GM21360 (cell line): ENCODE measurements around the gene TMPRSS11E.
"Not testable (repeated sequence)": the region's sequence is repeated elsewhere in the genome, so short reads cannot be mapped to it uniquely, and the experiment has no call there.

Source experiments
- ATAC-seq: cut with Tn5 transposase; IDR thresholded peaks from one replicate; pipeline ENCODE4 v1.9.1; 2021; ENCODE audit warnings: mild to moderate bottlenecking, moderate library complexity; ENCODE audit not compliant: unreplicated experiment

The TMPRSS11E gene

GRCh38 chr4:68460085-68460484 is 12.8 kb downstream of the TMPRSS11E start:
- ATAC-seq = no peak

GRCh38 chr4:68461790-68462189 is 14.5 kb downstream of the TMPRSS11E start:
- ATAC-seq = no peak

- no peak for ATAC-seq
These were observed 15.4 kb downstream of the TMPRSS11E start for GRCh38 chr4:68462691-68463090.

GRCh38 chr4:68463796-68464195 is 16.5 kb downstream of the TMPRSS11E start:
- ATAC-seq = no peak

GRCh38 chr4:68465058-68465457 is 17.8 kb downstream of the TMPRSS11E start:
- ATAC-seq = no peak

GRCh38 chr4:68466185-68466584 is 18.9 kb downstream of the TMPRSS11E start:
- ATAC-seq = no peak

- ATAC-seq = no peak
These were observed 19.5 kb downstream of the TMPRSS11E start for GRCh38 chr4:68466751-68467150.

- ATAC-seq = peak; percentile 86
These were observed 22.2 kb downstream of the TMPRSS11E start for GRCh38 chr4:68469482-68469881.

GRCh38 chr4:68476191-68476590 is 28.9 kb downstream of the TMPRSS11E start:
- no peak for ATAC-seq

- no peak for ATAC-seq
These were observed 42.1 kb downstream of the TMPRSS11E start for GRCh38 chr4:68489338-68489737.

- ATAC-seq = no peak
These were observed 43.7 kb downstream of the TMPRSS11E start for GRCh38 chr4:68490826-68491457.

GRCh38 chr4:68494688-68495087 is 47.4 kb downstream of the TMPRSS11E start:
- peak; percentile 50 for ATAC-seq

GRCh38 chr4:68498413-68499007 is 51.2 kb downstream of the TMPRSS11E start:
- peak; percentile 81 for ATAC-seq

GRCh38 chr4:68499021-68499420 is 51.8 kb downstream of the TMPRSS11E start:
- ATAC-seq = no peak

GRCh38 chr4:68503462-68503861 is 56.2 kb downstream of the TMPRSS11E start:
- ATAC-seq = not testable (repeated sequence)

- not testable (repeated sequence) for ATAC-seq
These were observed 57.6 kb downstream of the TMPRSS11E start for GRCh38 chr4:68504836-68505235.

GRCh38 chr4:68505452-68505851 is 58.2 kb downstream of the TMPRSS11E start:
- ATAC-seq = not testable (repeated sequence)

- ATAC-seq = no peak
These were observed 71.6 kb downstream of the TMPRSS11E start for GRCh38 chr4:68518889-68519288.

- no peak for ATAC-seq
These were observed 73.7 kb downstream of the TMPRSS11E start for GRCh38 chr4:68520985-68521384.

GRCh38 chr4:68522232-68522631 is 75.0 kb downstream of the TMPRSS11E start:
- not testable (repeated sequence) for ATAC-seq

- ATAC-seq = no peak
These were observed 88.7 kb downstream of the TMPRSS11E start for GRCh38 chr4:68535974-68536373.

GRCh38 chr4:68536375-68536774 is 89.1 kb downstream of the TMPRSS11E start:
- ATAC-seq = no peak

GRCh38 chr4:68542742-68543141 is 95.5 kb downstream of the TMPRSS11E start:
- not testable (repeated sequence) for ATAC-seq
